GM12872 (cell line): ENCODE measurements around the gene RPUSD4.

ENCODE experiments used
- CTCF ChIP-seq: IDR thresholded peaks from 3 replicates; pipeline ENCODE4 v1.5.1; 2011; ENCODE audit warnings: low read depth, mild to moderate bottlenecking, low read length, moderate library complexity; ENCODE audit not compliant: insufficient read depth

RPUSD4 gene

DNA sequence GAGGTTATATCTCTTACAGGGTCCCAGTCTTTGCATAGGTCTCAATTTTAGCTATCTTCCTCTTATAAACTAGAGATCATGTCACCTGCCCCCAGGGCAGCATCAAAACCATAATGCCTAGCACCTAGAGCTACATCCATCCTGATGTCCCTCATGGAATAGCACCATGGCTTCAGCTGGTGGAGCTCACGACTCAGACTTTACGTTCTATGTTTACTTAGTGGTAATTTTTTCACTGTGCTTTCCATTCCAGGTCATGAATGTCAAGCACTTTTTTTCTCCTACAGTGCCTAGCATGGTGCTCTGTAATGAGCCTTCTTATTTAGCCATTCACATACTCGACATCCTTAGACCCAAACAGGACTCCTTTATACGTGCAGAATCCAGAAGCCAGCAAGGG lies 58.4 kb downstream of the RPUSD4 start:
- TF ChIP-seq CTCF, result no peak

- TF ChIP-seq CTCF, result no peak
Measured at GRCh38 chr11:126152586-126152985, 58.9 kb downstream of the RPUSD4 start.

DNA sequence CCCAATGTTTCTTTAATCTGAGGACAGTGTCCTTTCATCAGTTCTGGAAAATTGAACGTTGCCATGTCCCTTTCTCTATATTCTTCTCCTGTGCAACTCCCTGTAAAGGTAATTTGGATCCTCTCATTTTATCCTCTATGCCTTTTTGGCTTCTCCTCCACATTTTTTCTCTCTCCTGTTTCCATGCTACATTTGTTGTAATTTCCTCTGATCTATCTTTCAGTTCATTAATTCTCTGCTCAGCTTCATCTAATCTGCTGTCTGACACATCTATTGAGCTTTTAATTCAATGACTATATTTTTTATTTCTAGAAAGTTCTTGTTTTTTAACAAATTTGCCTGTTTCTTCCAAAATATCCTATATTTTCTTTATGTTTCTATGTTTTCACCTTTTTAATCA lies 59.3 kb downstream of the RPUSD4 start:
- no peak for TF ChIP-seq CTCF
